ENCODE measurements around the gene SEMA4D.

Gene SEMA4D

DNA sequence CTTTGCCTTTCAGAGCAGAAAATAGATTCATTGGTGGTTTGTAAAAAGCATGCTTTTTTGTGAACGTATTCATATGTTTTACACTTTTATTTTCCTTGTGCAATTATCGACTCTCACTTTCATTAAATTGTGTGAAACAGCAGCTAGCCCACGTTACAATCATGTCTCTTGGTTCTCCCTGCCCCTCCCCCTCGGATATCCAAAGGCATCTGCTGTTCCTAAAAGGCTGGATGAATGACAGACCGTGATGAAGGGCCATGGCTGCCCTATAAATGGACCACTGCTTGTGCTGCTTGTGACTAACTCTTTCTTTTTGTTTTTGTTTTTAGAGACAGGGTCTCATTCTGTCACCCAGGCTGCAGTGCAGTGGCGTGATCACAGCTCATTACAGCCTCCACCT is 17.0 kb upstream of the SEMA4D start:
- Histone ChIP-seq H3K27me3 (ENCODE audit: control insufficient read depth, insufficient read depth, low read length) (no peaks in the 10 kb centered on the region), H3K36me3 (ENCODE audit: control insufficient read depth, insufficient read depth, low read length) (no peaks in the 10 kb centered on the region), H3K27ac (no peak overlapping the region), H2AFZ (no peak overlapping the region), H3K9me3 (ENCODE audit: control insufficient read depth, low read length) (no peaks in the 10 kb centered on the region), H3K79me2 (no peaks in the 10 kb centered on the region), H3K4me2 (ENCODE audit: low read length) (no peak overlapping the region), H3K4me3 (ENCODE audit: low read depth, low read length) (no peak overlapping the region), H3K4me1 (no peaks in the 10 kb centered on the region), H3K9ac (no peak overlapping the region)
- TF ChIP-seq, protein P1, sequence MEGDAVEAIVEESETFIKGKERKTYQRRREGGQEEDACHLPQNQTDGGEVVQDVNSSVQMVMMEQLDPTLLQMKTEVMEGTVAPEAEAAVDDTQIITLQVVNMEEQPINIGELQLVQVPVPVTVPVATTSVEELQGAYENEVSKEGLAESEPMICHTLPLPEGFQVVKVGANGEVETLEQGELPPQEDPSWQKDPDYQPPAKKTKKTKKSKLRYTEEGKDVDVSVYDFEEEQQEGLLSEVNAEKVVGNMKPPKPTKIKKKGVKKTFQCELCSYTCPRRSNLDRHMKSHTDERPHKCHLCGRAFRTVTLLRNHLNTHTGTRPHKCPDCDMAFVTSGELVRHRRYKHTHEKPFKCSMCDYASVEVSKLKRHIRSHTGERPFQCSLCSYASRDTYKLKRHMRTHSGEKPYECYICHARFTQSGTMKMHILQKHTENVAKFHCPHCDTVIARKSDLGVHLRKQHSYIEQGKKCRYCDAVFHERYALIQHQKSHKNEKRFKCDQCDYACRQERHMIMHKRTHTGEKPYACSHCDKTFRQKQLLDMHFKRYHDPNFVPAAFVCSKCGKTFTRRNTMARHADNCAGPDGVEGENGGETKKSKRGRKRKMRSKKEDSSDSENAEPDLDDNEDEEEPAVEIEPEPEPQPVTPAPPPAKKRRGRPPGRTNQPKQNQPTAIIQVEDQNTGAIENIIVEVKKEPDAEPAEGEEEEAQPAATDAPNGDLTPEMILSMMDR (IDR thresholded peaks at IDR 0.05): no peak

DNA sequence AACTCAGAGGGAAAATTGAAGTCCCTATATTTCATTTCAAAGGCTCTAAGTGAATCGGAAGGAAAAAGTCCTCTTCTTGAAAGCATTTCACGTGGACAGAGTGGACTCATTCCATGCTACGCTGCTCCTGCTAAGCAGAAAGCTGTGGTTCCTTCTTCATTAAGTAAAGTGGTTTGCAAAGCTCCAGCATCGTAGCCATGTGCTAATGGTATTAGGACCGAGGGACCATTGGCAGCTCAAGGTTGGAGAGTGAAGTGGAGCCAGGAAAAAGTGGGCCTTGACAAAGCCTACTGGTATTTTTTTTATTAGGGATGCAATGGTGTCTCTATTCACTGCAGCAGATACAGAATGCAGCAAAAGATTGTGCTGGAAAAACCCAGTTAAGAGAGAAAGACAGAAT is 16.4 kb upstream of the SEMA4D start:
- H3K27ac ChIP-seq: no peak overlapping the region
- H3K4me3 ChIP-seq (ENCODE audit: low read depth, low read length): no peak overlapping the region
- H3K36me3 ChIP-seq (ENCODE audit: control insufficient read depth, insufficient read depth, low read length): no peaks in the 10 kb centered on the region
- no peak overlapping the region for H3K4me2 ChIP-seq (ENCODE audit: low read length)
- no peak overlapping the region for H2AFZ ChIP-seq
- no peaks in the 10 kb centered on the region for H3K9me3 ChIP-seq (ENCODE audit: control insufficient read depth, low read length)
- TF ChIP-seq, protein P1 (IDR thresholded peaks at IDR 0.05): no peak
- H3K27me3 ChIP-seq (ENCODE audit: control insufficient read depth, insufficient read depth, low read length): no peaks in the 10 kb centered on the region
- H3K9ac ChIP-seq: no peak overlapping the region
- no peaks in the 10 kb centered on the region for H3K79me2 ChIP-seq
- no peaks in the 10 kb centered on the region for H3K4me1 ChIP-seq

GRCh38 chr9:89513837-89514236 is 15.9 kb upstream of the SEMA4D start:
- Histone ChIP-seq H3K9me3 (ENCODE audit: control insufficient read depth, low read length) (no peaks in the 10 kb centered on the region), H3K27me3 (ENCODE audit: control insufficient read depth, insufficient read depth, low read length) (no peaks in the 10 kb centered on the region), H3K27ac (no peak overlapping the region), H2AFZ (no peak overlapping the region), H3K36me3 (ENCODE audit: control insufficient read depth, insufficient read depth, low read length) (no peaks in the 10 kb centered on the region), H3K4me1 (no peaks in the 10 kb centered on the region), H3K9ac (no peak overlapping the region), H3K4me2 (ENCODE audit: low read length) (no peak overlapping the region), H3K79me2 (no peaks in the 10 kb centered on the region), H3K4me3 (ENCODE audit: low read depth, low read length) (no peak overlapping the region)
- TF ChIP-seq, protein P1 (IDR thresholded peaks at IDR 0.05): no peak

- Histone ChIP-seq H3K9me3 (ENCODE audit: control insufficient read depth, low read length) (no peaks in the 10 kb centered on the region), H2AFZ (no peak overlapping the region), H3K4me3 (ENCODE audit: low read depth, low read length) (no peak overlapping the region), H3K9ac (no peak overlapping the region), H3K36me3 (ENCODE audit: control insufficient read depth, insufficient read depth, low read length) (no peaks in the 10 kb centered on the region), H3K4me2 (ENCODE audit: low read length) (no peak overlapping the region), H3K27me3 (ENCODE audit: control insufficient read depth, insufficient read depth, low read length) (no peaks in the 10 kb centered on the region), H3K4me1 (no peaks in the 10 kb centered on the region), H3K79me2 (no peaks in the 10 kb centered on the region), H3K27ac (no peak overlapping the region)
- TF ChIP-seq, protein P1 (IDR thresholded peaks at IDR 0.05): no peak
Measured at GRCh38 chr9:89512382-89512781, 14.5 kb upstream of the SEMA4D start.

GRCh38 chr9:89508951-89509615 is 11.2 kb upstream of the SEMA4D start:
- Histone ChIP-seq H3K79me2 (no peaks in the 10 kb centered on the region), H3K36me3 (ENCODE audit: control insufficient read depth, insufficient read depth, low read length) (no peaks in the 10 kb centered on the region), H3K4me1 (no peaks in the 10 kb centered on the region), H3K27ac (no peak overlapping the region), H3K27me3 (ENCODE audit: control insufficient read depth, insufficient read depth, low read length) (no peaks in the 10 kb centered on the region), H3K9me3 (ENCODE audit: control insufficient read depth, low read length) (no peaks in the 10 kb centered on the region), H3K9ac (no peak overlapping the region), H3K4me2 (ENCODE audit: low read length) (no peak overlapping the region), H2AFZ (no peak overlapping the region), H3K4me3 (ENCODE audit: low read depth, low read length) (no peak overlapping the region)
- TF ChIP-seq, protein P1 (IDR thresholded peaks at IDR 0.05): no peak

Data from parathyroid adenoma (tissue), 2 donors.